PC-9 (cell line): ENCODE data around the gene KIZ.

Experiments
- CTCF ChIP-seq: fragments of 200-600 bp; sonication (generic); conservative IDR thresholded peaks from 2 replicates; pipeline ENCODE4 v1.6.1; 2017; ENCODE audit warnings: mixed run types, antibody characterized with exemption, mild to moderate bottlenecking, moderate library complexity
- EZH2 ChIP-seq: fragments of 200-600 bp; sonication (generic); IDR thresholded peaks from 2 replicates; pipeline ENCODE4 v1.8.0; 2017; ENCODE audit warnings: antibody characterized with exemption, low read depth

GRCh38 chr20:21237956-21238799, 112.3 kb downstream of the KIZ start:
- no peak for TF ChIP-seq CTCF
- no peak for TF ChIP-seq EZH2
